Vagina (tissue), 2 donors: ENCODE data around the gene FBXL16. TPM values are rescaled to one million over a fixed set of nuclear protein-coding genes. Genes with fewer than 3 reads are reported as not detected.
A peak's percentile ranks its signal among the peaks of the same experiment; 100 is the strongest.

Experiments
- DNase-seq, 2 donors: peaks; one replicate each; pipeline ENCODE4 v3.0.0-alpha.2; 2017; ENCODE audit errors: extremely low spot score in 2 of 2
- H3K27ac ChIP-seq: fragments of 200-600 bp; sonication (generic); one replicate; pipeline ENCODE4 v1.5.1; 2019
- H3K27me3 ChIP-seq: fragments of 200-600 bp; sonication (generic); one replicate; pipeline ENCODE4 v1.5.1; 2019
- H3K36me3 ChIP-seq, 2 donors: fragments of 200-600 bp; sonication (generic); one replicate each; pipeline ENCODE4 v1.5.1; 2017 to 2019
- H3K4me1 ChIP-seq: fragments of 200-600 bp; sonication (generic); one replicate; pipeline ENCODE4 v1.5.1; 2019
- H3K4me3 ChIP-seq, 2 donors: fragments of 200-600 bp; sonication (generic); 1 replicate in 1 of 2; 2 replicates in 1 of 2; pipeline ENCODE4 v1.5.1; 2016 to 2019
- H3K9me3 ChIP-seq: fragments of 200-600 bp; sonication (generic); one replicate; pipeline ENCODE4 v1.5.1; 2019
- POLR2A ChIP-seq, 2 donors: fragments of 450-650 bp; IDR thresholded peaks; one replicate each; pipeline ENCODE4 v1.6.1; 2017; ENCODE audit warnings: antibody characterized with exemption in 2 of 2, mild to moderate bottlenecking in 2 of 2, moderate library complexity in 2 of 2
- POLR2AphosphoS5 ChIP-seq, 2 donors: sonication (generic); formaldehyde crosslinking; IDR thresholded peaks; one replicate each; pipeline ENCODE4 v1.9.0; 2017; ENCODE audit warnings: antibody characterized with exemption in 2 of 2, mild to moderate bottlenecking in 2 of 2, low read depth in 1 of 2; ENCODE audit not compliant: insufficient read depth in 1 of 2
- intact Hi-C: fragments of 100-400 bp; cut with DNase I; formaldehyde crosslinking; loops from one replicate; pipeline ENCODE4 v1.15.1; 2023
- total RNA-seq: library from RNA; depleted of rRNA; stranded (reverse); fragments of >200 nt; gene quantifications from one replicate; pipeline ENCODE4 v1.2.3, GENCODE V29; 2016
- TF ChIP-seq, protein P1 (sequence below), 3 experiments: fragments of 450-650 bp in 2 of 3; fragments of 200-600 bp in 1 of 3; sonication (generic) in 1 of 3; IDR thresholded peaks; one replicate each; pipeline ENCODE4 v1.5.1; 2017 to 2019; ENCODE audit warnings: antibody characterized with exemption in 3 of 3, mild to moderate bottlenecking in 2 of 3, moderate library complexity in 2 of 3

The FBXL16 gene
- total RNA-seq, 1 donor from 2014 or later, result 4.4 TPM

DNA sequence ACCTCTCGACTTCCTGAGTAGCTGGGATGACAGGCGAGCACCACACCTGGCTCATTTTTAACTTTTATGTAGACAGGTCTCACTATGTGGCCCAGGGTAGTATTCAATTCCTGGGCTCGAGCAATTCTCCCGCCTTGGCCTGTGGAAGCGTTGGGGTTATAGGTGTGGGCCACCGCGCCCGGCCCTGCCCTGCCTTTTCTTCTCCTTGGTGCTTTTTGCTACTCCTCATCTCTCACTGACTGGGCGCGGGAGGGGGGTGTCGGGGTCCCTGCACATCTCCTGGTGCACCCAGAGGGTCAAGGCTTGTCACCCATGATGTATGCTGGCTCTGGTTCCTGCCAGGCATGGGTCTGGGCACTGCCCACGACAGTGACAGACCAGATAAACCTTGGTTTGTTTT is 61.0 kb downstream of the FBXL16 start:
- Histone ChIP-seq H3K9me3 (no peaks in the 10 kb centered on the region), H3K4me3 (no peak overlapping the region), H3K27me3 (no peaks in the 10 kb centered on the region), H3K4me1 (peaks cover 63% of the 10 kb centered on the region), H3K36me3 (no peaks in the 10 kb centered on the region), H3K27ac (no peak overlapping the region)
- no peak for TF ChIP-seq POLR2A (IDR thresholded peaks at IDR 0.05)
- TF ChIP-seq POLR2AphosphoS5 (IDR thresholded peaks at IDR 0.05; ENCODE audit: insufficient read depth in 1 of 2, low read depth in 1 of 2), result no peak
- TF ChIP-seq, protein P1, sequence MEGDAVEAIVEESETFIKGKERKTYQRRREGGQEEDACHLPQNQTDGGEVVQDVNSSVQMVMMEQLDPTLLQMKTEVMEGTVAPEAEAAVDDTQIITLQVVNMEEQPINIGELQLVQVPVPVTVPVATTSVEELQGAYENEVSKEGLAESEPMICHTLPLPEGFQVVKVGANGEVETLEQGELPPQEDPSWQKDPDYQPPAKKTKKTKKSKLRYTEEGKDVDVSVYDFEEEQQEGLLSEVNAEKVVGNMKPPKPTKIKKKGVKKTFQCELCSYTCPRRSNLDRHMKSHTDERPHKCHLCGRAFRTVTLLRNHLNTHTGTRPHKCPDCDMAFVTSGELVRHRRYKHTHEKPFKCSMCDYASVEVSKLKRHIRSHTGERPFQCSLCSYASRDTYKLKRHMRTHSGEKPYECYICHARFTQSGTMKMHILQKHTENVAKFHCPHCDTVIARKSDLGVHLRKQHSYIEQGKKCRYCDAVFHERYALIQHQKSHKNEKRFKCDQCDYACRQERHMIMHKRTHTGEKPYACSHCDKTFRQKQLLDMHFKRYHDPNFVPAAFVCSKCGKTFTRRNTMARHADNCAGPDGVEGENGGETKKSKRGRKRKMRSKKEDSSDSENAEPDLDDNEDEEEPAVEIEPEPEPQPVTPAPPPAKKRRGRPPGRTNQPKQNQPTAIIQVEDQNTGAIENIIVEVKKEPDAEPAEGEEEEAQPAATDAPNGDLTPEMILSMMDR (IDR thresholded peaks at IDR 0.05), result no peak
- intact Hi-C loops, result loop anchor here (10.0 kb wide), 1 partner anchor 260 kb away; the partner anchor contains the start of gene PGAP6
- DNase-seq, result no peak

DNA sequence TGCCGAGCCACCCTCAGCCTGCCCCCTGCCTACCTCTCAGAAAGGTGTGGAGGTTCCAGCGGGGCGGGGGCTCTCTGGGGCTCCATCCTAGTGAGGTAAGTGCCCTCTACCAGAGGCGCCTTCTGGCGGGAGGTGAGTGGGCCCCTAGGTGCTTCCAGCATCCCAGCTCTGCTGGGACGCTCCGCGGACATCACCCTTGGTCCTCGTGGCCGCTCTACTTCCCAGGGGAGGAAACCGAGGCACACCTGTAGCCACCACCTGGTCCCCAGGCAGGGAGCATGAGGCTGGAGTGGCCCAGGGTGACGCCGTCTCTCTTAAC is 62.6 kb downstream of the FBXL16 start:
- Histone ChIP-seq H3K27ac (no peak overlapping the region), H3K4me1 (peaks cover 56% of the 10 kb centered on the region)
- intact Hi-C loops, result loop anchor here (10.0 kb wide), 1 partner anchor 258 kb away; the partner anchor contains the start of gene PGAP6

More for the DNA sequence above, 62.6 kb downstream of the FBXL16 start:
- Histone ChIP-seq H3K4me3 (peak overlapping the region; percentile 59 to 83), H3K9me3 (no peaks in the 10 kb centered on the region), H3K27me3 (no peaks in the 10 kb centered on the region), H3K36me3 (no peaks in the 10 kb centered on the region)
- TF ChIP-seq, protein P1 (IDR thresholded peaks at IDR 0.05), result no peak
- TF ChIP-seq POLR2AphosphoS5 (IDR thresholded peaks at IDR 0.05; ENCODE audit: insufficient read depth in 1 of 2, low read depth in 1 of 2) (no peak), POLR2A (IDR thresholded peaks at IDR 0.05) (no peak)
- DNase-seq, result no peak

Other genes starting within 250 kb of the FBXL16 start
- gene CAPN15, start 178.1 kb downstream of the FBXL16 start, total RNA-seq, result 38.3 TPM
- not detected for gene PRR35, start 145.4 kb downstream of the FBXL16 start, total RNA-seq
- gene NHLRC4, start 138.8 kb downstream of the FBXL16 start, total RNA-seq, result 0.74 TPM
- 26.0 TPM for gene PIGQ, start 135.8 kb downstream of the FBXL16 start, total RNA-seq
- gene RAB40C, start 115.7 kb downstream of the FBXL16 start, total RNA-seq, result 41.3 TPM
- 3.2 TPM for gene WFIKKN1, start 74.8 kb downstream of the FBXL16 start, total RNA-seq
- gene METTL26, start 69.5 kb downstream of the FBXL16 start, total RNA-seq, result 187 TPM
- gene MCRIP2, start 64.0 kb downstream of the FBXL16 start, total RNA-seq, result 27.0 TPM
- 34.9 TPM for gene WDR90, start 56.4 kb downstream of the FBXL16 start, total RNA-seq
- 91.1 TPM for gene RHOT2, start 37.7 kb downstream of the FBXL16 start, total RNA-seq
- 1.7 TPM for gene RHBDL1, start 30.1 kb downstream of the FBXL16 start, total RNA-seq
- 124 TPM for gene STUB1, start 25.4 kb downstream of the FBXL16 start, total RNA-seq
- gene JMJD8, start 21.5 kb downstream of the FBXL16 start, total RNA-seq, result 62.9 TPM
- 12.3 TPM for gene WDR24, start 15.4 kb downstream of the FBXL16 start, total RNA-seq
- 32.2 TPM for gene METRN, start 9.3 kb upstream of the FBXL16 start, total RNA-seq
- 26.0 TPM for gene ANTKMT, start 15.3 kb upstream of the FBXL16 start, total RNA-seq
- gene CCDC78, start 20.6 kb upstream of the FBXL16 start, total RNA-seq, result 7.6 TPM
- gene HAGHL, start 21.3 kb upstream of the FBXL16 start, total RNA-seq, result 5.2 TPM
- 32.7 TPM for gene CIAO3, start 35.2 kb upstream of the FBXL16 start, total RNA-seq
- not detected for gene MSLN, start 54.9 kb upstream of the FBXL16 start, total RNA-seq
- 17.2 TPM for gene RPUSD1, start 82.6 kb upstream of the FBXL16 start, total RNA-seq
- gene CHTF18, start 82.8 kb upstream of the FBXL16 start, total RNA-seq, result 4.9 TPM
- not detected for gene GNG13, start 94.9 kb upstream of the FBXL16 start, total RNA-seq